Gastrocnemius medialis (tissue), 4 donors: ENCODE results near the gene JADE2. TPM values are rescaled to one million over a fixed set of nuclear protein-coding genes. Genes with fewer than 3 reads are reported as not detected.

Source experiments
- ATAC-seq, 2 donors: fragments of 150-250 bp; one replicate each; pipeline ENCODE4 v1.9.1; 2016
- DNase-seq, 2 donors: peaks; one replicate each; pipeline ENCODE4 v3.0.0-alpha.2; 2019
- H3K27ac ChIP-seq, 4 donors: fragments of 200-600 bp; sonication (generic); 1 replicate in 1 of 4; 2 replicates in 3 of 4; pipeline ENCODE4 v1.5.1; 2016 to 2018; ENCODE audit warnings: mild to moderate bottlenecking in 2 of 4, moderate library complexity in 1 of 4
- H3K27me3 ChIP-seq, 3 donors: fragments of 200-600 bp; sonication (generic) in 2 of 3; 1 replicate in 1 of 3; 2 replicates in 2 of 3; pipeline versions ENCODE4 v1.5.1 to v1.6.0; 2016 to 2019; ENCODE audit warnings: mild to moderate bottlenecking in 1 of 3, moderate library complexity in 1 of 3
- H3K36me3 ChIP-seq, 2 donors: fragments of 200-600 bp; sonication (generic) in 1 of 2; one replicate each; pipeline ENCODE4 v1.5.1; 2017 to 2018
- H3K4me1 ChIP-seq, 2 donors: fragments of 200-600 bp; sonication (generic) in 1 of 2; one replicate each; pipeline ENCODE4 v1.5.1; 2016 to 2017; ENCODE audit warnings: mild to moderate bottlenecking in 2 of 2
- H3K4me3 ChIP-seq, 4 donors: fragments of 200-600 bp; sonication (generic) in 3 of 4; 1 replicate in 1 of 4; 2 replicates in 3 of 4; pipeline ENCODE4 v1.5.1; 2016 to 2019; ENCODE audit warnings: mild to moderate bottlenecking in 2 of 4
- H3K9me3 ChIP-seq, 3 donors: fragments of 200-600 bp; sonication (generic) in 2 of 3; 1 replicate in 1 of 3; 2 replicates in 2 of 3; pipeline ENCODE4 v1.5.1; 2016 to 2019
- CTCF ChIP-seq, 5 experiments: fragments of 450-650 bp in 3 of 5; fragments of 200-600 bp in 2 of 5; sonication (generic) in 2 of 5; IDR thresholded peaks in 4 of 5; conservative IDR thresholded peaks in 1 of 5; 1 replicate in 4 of 5; 2 replicates in 1 of 5; pipeline ENCODE4 v1.5.1; 2016 to 2019; ENCODE audit warnings: antibody characterized with exemption in 5 of 5, mild to moderate bottlenecking in 3 of 5, moderate library complexity in 3 of 5
- POLR2A ChIP-seq, 2 donors: fragments of 450-650 bp; IDR thresholded peaks; one replicate each; pipeline ENCODE4 v1.6.1; 2017; ENCODE audit warnings: antibody characterized with exemption in 2 of 2, mild to moderate bottlenecking in 2 of 2, moderate library complexity in 2 of 2
- in situ Hi-C, 4 donors: fragments of 200-750 bp; cut with MboI; loops; one replicate each; pipeline versions ENCODE4 v1.15.0 to v1.8.0; 2017; ENCODE audit warnings: low sequenced_read_pairs in 4 of 4
- intact Hi-C: fragments of 100-400 bp; cut with DNase I; formaldehyde crosslinking; loops from one replicate; pipeline ENCODE4 v1.15.1; 2023; ENCODE audit warnings: low total_unique reads
- total RNA-seq, 4 donors: library from RNA; depleted of rRNA; stranded (reverse); fragments of >200 nt; gene quantifications; one replicate each; pipeline versions ENCODE4 v1.1.0 to v1.2.3, GENCODE V29; 2016

JADE2 gene
- total RNA-seq, 4 donors from 2014 or later = 17.3 to 44.5 (median 19.8) TPM

DNA sequence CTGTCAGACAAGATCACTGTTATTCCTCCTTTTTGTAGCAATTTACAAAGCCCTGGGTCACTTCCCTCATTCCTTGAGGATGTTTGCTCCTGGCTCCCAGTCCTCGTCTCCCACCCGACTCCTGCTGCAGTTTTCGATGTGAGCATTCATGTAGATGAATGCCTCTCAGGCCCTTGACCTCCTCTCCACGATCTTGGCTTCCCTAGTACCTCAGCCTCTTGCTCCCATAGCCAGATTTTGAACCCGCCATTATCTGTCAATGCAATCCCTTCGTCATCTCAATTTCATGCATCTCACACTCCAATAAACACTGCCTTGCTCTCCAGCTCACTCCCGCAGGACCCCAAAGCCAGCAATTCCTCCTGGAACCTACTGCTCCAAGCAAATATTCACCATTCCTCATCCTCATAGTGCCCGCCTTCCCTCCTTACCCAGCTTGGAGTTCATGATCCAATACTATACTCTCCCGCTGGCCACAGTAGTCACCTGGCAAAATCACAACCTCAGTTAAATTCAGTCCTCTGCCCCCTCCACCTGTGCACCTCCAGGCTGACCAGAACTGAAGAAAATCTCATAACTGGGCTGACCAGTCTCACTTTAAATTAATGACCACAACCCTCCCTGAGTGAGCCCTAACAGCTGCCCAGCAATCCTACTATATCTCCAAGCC lies 35.1 kb upstream of the JADE2 start:
- no peak for TF ChIP-seq CTCF (IDR thresholded peaks at IDR 0.05 in 4 of 5, conservative IDR thresholded peaks at IDR 0.05 in 1 of 5)
- TF ChIP-seq POLR2A (IDR thresholded peaks at IDR 0.05) = no peak
- no peak for ATAC-seq

GRCh38 chr5:134490925-134491271 lies 34.6 kb upstream of the JADE2 start:
- in situ Hi-C loops (no loop called here), intact Hi-C loops (loop anchor here (2.0 kb wide), 1 partner anchor 14 kb away; no protein-coding TSS in a partner anchor)
- DNase-seq = no peak

More for the DNA sequence above, 35.1 kb upstream of the JADE2 start:
- no peak overlapping the region for H3K4me3 ChIP-seq
- H3K36me3 ChIP-seq = no peaks in the 10 kb centered on the region
- intact Hi-C loops = loop anchor here (2.0 kb wide), 1 partner anchor 14 kb away; no protein-coding TSS in a partner anchor
- no peaks in the 10 kb centered on the region for H3K27me3 ChIP-seq
- in situ Hi-C loops = no loop called here
- no peaks in the 10 kb centered on the region for H3K4me1 ChIP-seq
- no peak overlapping the region for H3K27ac ChIP-seq
- no peak for DNase-seq
- H3K9me3 ChIP-seq = no peaks in the 10 kb centered on the region

DNA sequence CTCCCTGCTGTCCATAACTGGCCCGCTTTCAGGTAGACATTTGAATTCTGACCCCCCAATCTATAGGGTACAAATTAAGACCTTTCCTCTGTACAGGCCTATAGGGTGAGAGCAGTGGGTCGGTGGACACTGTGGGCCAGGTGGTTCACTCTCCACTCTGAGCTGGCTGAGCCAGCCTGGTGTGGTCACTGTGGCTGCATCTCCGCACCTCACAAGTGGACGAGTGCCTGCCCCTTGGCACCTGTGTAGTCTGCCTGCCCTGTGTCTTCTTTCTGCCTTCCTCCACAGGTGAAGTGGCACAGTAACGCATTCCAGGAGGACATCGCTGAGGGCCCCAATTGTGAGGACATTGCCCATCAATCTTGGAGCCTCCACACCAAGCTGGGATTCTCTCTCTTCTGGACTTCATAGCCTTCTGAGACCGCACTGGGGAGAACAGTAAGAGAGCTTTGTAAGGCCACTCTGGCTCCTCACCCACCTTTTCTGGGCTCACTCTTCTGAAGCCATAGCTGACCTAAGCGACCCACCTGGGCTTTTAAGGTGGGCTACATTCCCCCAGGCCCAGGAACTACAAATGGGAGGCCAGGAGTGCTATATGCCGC lies 33.5 kb upstream of the JADE2 start:
- DNase-seq = no peak
- in situ Hi-C loops = no loop called here
- no peaks in the 10 kb centered on the region for H3K4me1 ChIP-seq
- no peak overlapping the region for H3K4me3 ChIP-seq
- intact Hi-C loops = loop anchor here (2.0 kb wide), 1 partner anchor 15 kb away; no protein-coding TSS in a partner anchor
- H3K27me3 ChIP-seq = no peaks in the 10 kb centered on the region
- TF ChIP-seq CTCF (IDR thresholded peaks at IDR 0.05 in 4 of 5, conservative IDR thresholded peaks at IDR 0.05 in 1 of 5) (no peak), POLR2A (IDR thresholded peaks at IDR 0.05) (no peak)
- no peaks in the 10 kb centered on the region for H3K9me3 ChIP-seq
- ATAC-seq = no peak
- H3K36me3 ChIP-seq = no peaks in the 10 kb centered on the region
- no peak overlapping the region for H3K27ac ChIP-seq

More at GRCh38 chr5:134490925-134491271, 34.6 kb upstream of the JADE2 start:
- no peak for ATAC-seq
- TF ChIP-seq POLR2A (IDR thresholded peaks at IDR 0.05) (no peak), CTCF (IDR thresholded peaks at IDR 0.05 in 4 of 5, conservative IDR thresholded peaks at IDR 0.05 in 1 of 5) (no peak)
- Histone ChIP-seq H3K27ac (no peak overlapping the region), H3K36me3 (no peaks in the 10 kb centered on the region), H3K4me3 (no peak overlapping the region), H3K9me3 (no peaks in the 10 kb centered on the region), H3K27me3 (no peaks in the 10 kb centered on the region), H3K4me1 (no peaks in the 10 kb centered on the region)

- in situ Hi-C loops = no loop called here
- H3K4me3 ChIP-seq = no peak overlapping the region
- no peaks in the 10 kb centered on the region for H3K36me3 ChIP-seq
- TF ChIP-seq POLR2A (IDR thresholded peaks at IDR 0.05) = no peak
- no peak for TF ChIP-seq CTCF (IDR thresholded peaks at IDR 0.05 in 4 of 5, conservative IDR thresholded peaks at IDR 0.05 in 1 of 5)
- H3K9me3 ChIP-seq = no peaks in the 10 kb centered on the region
- intact Hi-C loops = no loop called here
- H3K27ac ChIP-seq = no peak overlapping the region
- ATAC-seq (no peak), DNase-seq (no peak)
- H3K4me1 ChIP-seq = no peaks in the 10 kb centered on the region
- no peaks in the 10 kb centered on the region for H3K27me3 ChIP-seq
Observed at GRCh38 chr5:134492568-134492967, 32.9 kb upstream of the JADE2 start.
